GM08714 (cell line): ENCODE results near the gene PCA3.

Experiments used
- H3K4me3 ChIP-seq: fragments of 200-500 bp; sonication (Bioruptor generic); 2 replicates; pipeline ENCODE4 v1.5.1; 2014; ENCODE audit warnings: mild to moderate bottlenecking, low read length, inconsistent platforms
- ZNF274 ChIP-seq: IDR thresholded peaks from 2 replicates; pipeline ENCODE4 v1.6.1; 2012; ENCODE audit warnings: mild to moderate bottlenecking, low read depth, low read length

Gene PCA3

GRCh38 chr9:76828447-76828846 is 64.2 kb downstream of the PCA3 start:
- no peak overlapping the region for H3K4me3 ChIP-seq
- TF ChIP-seq ZNF274: no peak

DNA sequence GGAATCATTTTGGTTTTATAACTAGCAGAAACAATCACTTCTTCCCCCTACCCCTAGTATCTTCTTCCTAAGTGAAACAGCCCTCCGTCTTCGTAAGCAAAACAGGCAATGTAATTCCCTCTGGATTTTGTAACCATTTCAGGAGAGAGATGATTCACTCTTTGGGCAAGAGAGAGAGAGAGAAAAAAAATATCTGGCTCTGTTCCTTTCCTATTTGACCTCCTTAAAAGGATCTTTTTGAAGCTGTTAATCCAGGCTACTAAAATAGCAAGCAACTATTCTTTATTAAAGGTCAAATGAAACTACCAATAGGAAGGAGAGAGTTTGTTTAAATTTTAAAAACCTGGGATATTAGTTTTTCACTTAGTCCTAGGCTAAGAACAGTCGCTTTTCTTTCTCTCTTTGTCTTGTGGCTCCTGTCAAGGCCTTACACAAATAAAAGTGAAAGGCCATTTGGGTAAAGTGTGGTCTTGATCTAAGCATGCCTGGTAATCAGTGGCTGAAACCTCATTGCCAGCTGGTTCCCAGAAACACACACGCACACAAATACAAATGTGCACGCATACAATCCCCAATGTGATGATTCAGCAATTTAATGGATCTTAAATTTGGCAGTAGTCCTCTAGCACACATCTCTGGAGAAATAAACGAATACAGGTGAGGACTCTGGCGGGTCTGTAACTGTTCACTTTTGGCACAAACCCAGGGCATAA is 71.5 kb downstream of the PCA3 start:
- TF ChIP-seq ZNF274: no peak
- H3K4me3 ChIP-seq: no peak overlapping the region
